ENCODE data around the gene SLC25A31. TPM values are rescaled to one million over a fixed set of nuclear protein-coding genes. Genes with fewer than 3 reads are reported as not detected.
A peak's percentile ranks its signal among the peaks of the same experiment; 100 is the strongest.

SLC25A31 gene
- total and polyA plus RNA-seq, 4 donors, result not detected

- DNase-seq (ENCODE audit: low spot score), result no peak
- Histone ChIP-seq H3K36me3 (ENCODE audit: control insufficient read depth in 4 of 4, insufficient read depth in 3 of 4, low read depth in 1 of 4, low read length in 3 of 4) (no peaks in the 10 kb centered on the region), H3K27ac (ENCODE audit: low read depth in 1 of 2, low read length in 2 of 2) (no peak overlapping the region), H3K9me3 (ENCODE audit: control insufficient read depth in 4 of 4, low read length in 3 of 4) (no peaks in the 10 kb centered on the region), H3K27me3 (ENCODE audit: control insufficient read depth in 4 of 4, insufficient read depth in 4 of 4, low read length in 3 of 4) (no peaks in the 10 kb centered on the region), H3K4me3 (ENCODE audit: low read depth in 1 of 3, low read length in 3 of 3) (no peak overlapping the region), H3K4me1 (ENCODE audit: control insufficient read depth in 4 of 4, insufficient read depth in 4 of 4, low read length in 3 of 4) (no peaks in the 10 kb centered on the region), H3K9ac (ENCODE audit: low read depth in 1 of 2, low read length in 2 of 2) (no peak overlapping the region)
- TF ChIP-seq, protein P1, sequence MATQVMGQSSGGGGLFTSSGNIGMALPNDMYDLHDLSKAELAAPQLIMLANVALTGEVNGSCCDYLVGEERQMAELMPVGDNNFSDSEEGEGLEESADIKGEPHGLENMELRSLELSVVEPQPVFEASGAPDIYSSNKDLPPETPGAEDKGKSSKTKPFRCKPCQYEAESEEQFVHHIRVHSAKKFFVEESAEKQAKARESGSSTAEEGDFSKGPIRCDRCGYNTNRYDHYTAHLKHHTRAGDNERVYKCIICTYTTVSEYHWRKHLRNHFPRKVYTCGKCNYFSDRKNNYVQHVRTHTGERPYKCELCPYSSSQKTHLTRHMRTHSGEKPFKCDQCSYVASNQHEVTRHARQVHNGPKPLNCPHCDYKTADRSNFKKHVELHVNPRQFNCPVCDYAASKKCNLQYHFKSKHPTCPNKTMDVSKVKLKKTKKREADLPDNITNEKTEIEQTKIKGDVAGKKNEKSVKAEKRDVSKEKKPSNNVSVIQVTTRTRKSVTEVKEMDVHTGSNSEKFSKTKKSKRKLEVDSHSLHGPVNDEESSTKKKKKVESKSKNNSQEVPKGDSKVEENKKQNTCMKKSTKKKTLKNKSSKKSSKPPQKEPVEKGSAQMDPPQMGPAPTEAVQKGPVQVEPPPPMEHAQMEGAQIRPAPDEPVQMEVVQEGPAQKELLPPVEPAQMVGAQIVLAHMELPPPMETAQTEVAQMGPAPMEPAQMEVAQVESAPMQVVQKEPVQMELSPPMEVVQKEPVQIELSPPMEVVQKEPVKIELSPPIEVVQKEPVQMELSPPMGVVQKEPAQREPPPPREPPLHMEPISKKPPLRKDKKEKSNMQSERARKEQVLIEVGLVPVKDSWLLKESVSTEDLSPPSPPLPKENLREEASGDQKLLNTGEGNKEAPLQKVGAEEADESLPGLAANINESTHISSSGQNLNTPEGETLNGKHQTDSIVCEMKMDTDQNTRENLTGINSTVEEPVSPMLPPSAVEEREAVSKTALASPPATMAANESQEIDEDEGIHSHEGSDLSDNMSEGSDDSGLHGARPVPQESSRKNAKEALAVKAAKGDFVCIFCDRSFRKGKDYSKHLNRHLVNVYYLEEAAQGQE (IDR thresholded peaks at IDR 0.05), result no peak
- no peak for TF ChIP-seq NR2F2 (IDR thresholded peaks at IDR 0.05)
- no peak for TF ChIP-seq RAD21 (IDR thresholded peaks at IDR 0.05)
- TF ChIP-seq JUND (IDR thresholded peaks at IDR 0.05), result no peak
- no peak for TF ChIP-seq GABPA (IDR thresholded peaks at IDR 0.05 in 1 of 2, conservative IDR thresholded peaks at IDR 0.05 in 1 of 2)
- no peak for TF ChIP-seq RXRA (IDR thresholded peaks at IDR 0.05)
- TF ChIP-seq YY1 (IDR thresholded peaks at IDR 0.05), result no peak
- TF ChIP-seq, protein P2, sequence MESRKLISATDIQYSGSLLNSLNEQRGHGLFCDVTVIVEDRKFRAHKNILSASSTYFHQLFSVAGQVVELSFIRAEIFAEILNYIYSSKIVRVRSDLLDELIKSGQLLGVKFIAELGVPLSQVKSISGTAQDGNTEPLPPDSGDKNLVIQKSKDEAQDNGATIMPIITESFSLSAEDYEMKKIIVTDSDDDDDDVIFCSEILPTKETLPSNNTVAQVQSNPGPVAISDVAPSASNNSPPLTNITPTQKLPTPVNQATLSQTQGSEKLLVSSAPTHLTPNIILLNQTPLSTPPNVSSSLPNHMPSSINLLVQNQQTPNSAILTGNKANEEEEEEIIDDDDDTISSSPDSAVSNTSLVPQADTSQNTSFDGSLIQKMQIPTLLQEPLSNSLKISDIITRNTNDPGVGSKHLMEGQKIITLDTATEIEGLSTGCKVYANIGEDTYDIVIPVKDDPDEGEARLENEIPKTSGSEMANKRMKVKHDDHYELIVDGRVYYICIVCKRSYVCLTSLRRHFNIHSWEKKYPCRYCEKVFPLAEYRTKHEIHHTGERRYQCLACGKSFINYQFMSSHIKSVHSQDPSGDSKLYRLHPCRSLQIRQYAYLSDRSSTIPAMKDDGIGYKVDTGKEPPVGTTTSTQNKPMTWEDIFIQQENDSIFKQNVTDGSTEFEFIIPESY (IDR thresholded peaks at IDR 0.05), result no peak
- TF ChIP-seq FOXA1 (IDR thresholded peaks at IDR 0.05), result no peak
- TF ChIP-seq CTCF (IDR thresholded peaks at IDR 0.05; ENCODE audit: low read depth, low read length, missing input control), result no peak
- no peak for TF ChIP-seq FOXA2 (IDR thresholded peaks at IDR 0.05)
- no peak for TF ChIP-seq ATF3 (IDR thresholded peaks at IDR 0.05)
Measured at GRCh38 chr4:127799711-127800110, 69.5 kb downstream of the SLC25A31 start.

GRCh38 chr4:127809173-127809800, 79.1 kb downstream of the SLC25A31 start:
- DNase-seq (ENCODE audit: low spot score), result no peak
- H3K4me1 ChIP-seq (ENCODE audit: control insufficient read depth in 4 of 4, insufficient read depth in 4 of 4, low read length in 3 of 4), result peaks cover 0 to 12% (median 0%) of the 10 kb centered on the region in 4 donors
- no peaks in the 10 kb centered on the region for H3K36me3 ChIP-seq (ENCODE audit: control insufficient read depth in 4 of 4, insufficient read depth in 3 of 4, low read depth in 1 of 4, low read length in 3 of 4)
- H3K4me3 ChIP-seq (ENCODE audit: low read depth in 1 of 3, low read length in 3 of 3), result no peak overlapping the region
- no peaks in the 10 kb centered on the region for H3K27me3 ChIP-seq (ENCODE audit: control insufficient read depth in 4 of 4, insufficient read depth in 4 of 4, low read length in 3 of 4)
- 62% methylated on average over 6 of the region's 6 CpGs for WGBS
- TF ChIP-seq, protein P1 (IDR thresholded peaks at IDR 0.05), result no peak
- TF ChIP-seq HNF4A (conservative IDR thresholded peaks at IDR 0.05) (peak in 1 of 2 donors; percentile 40), YY1 (IDR thresholded peaks at IDR 0.05) (no peak), RAD21 (IDR thresholded peaks at IDR 0.05) (peak in 1 of 2 donors; percentile 37), FOXA2 (IDR thresholded peaks at IDR 0.05) (no peak), FOXA1 (IDR thresholded peaks at IDR 0.05) (no peak)
- TF ChIP-seq, protein P2 (IDR thresholded peaks at IDR 0.05), result no peak
- H3K9ac ChIP-seq (ENCODE audit: low read depth in 1 of 2, low read length in 2 of 2), result no peak overlapping the region
- no peak overlapping the region for H3K27ac ChIP-seq (ENCODE audit: low read depth in 1 of 2, low read length in 2 of 2)
- no peaks in the 10 kb centered on the region for H3K9me3 ChIP-seq (ENCODE audit: control insufficient read depth in 4 of 4, low read length in 3 of 4)

All from liver (tissue), 9 donors.